Measurements from ENCODE around the gene OR1C1.
"Not testable (repeated sequence)": the region's sequence is repeated elsewhere in the genome, so short reads cannot be mapped to it uniquely, and the experiment has no call there.

Gene OR1C1

GRCh38 chr1:247721222-247721621 is 39.1 kb downstream of the OR1C1 start:
- Histone ChIP-seq H3K27ac (no peak overlapping the region), H3K4me3 (no peak overlapping the region), H3K36me3 (no peaks in the 10 kb centered on the region), H3K27me3 (no peaks in the 10 kb centered on the region), H3K4me1 (no peaks in the 10 kb centered on the region), H3K9me3 (peaks cover 0 to 6% (median 6%) of the 10 kb centered on the region in 3 donors)
- DNase-seq: no peak
- TF ChIP-seq CTCF (IDR thresholded peaks at IDR 0.05): no peak
- intact Hi-C loops (cut with DNase I; ENCODE audit: low total_unique reads): no loop called here

- no peaks in the 10 kb centered on the region for H3K4me1 ChIP-seq
- DNase-seq: no peak
- H3K36me3 ChIP-seq: no peaks in the 10 kb centered on the region
Measured at GRCh38 chr1:247716546-247716945, 43.8 kb downstream of the OR1C1 start, which contains the start of gene OR6F1. Gene OR6F1 (minus strand): TSS chr1:247716646. CDS start chr1:247712755, 3,891 bp downstream.

GRCh38 chr1:247713753-247714152 is 46.6 kb downstream of the OR1C1 start:
- no peaks in the 10 kb centered on the region for H3K4me1 ChIP-seq
- intact Hi-C loops (cut with DNase I; ENCODE audit: low total_unique reads): no loop called here
- no peaks in the 10 kb centered on the region for H3K36me3 ChIP-seq
- H3K4me3 ChIP-seq: no peak overlapping the region
- no peak for DNase-seq
- H3K27me3 ChIP-seq: no peaks in the 10 kb centered on the region
- H3K9me3 ChIP-seq: no peaks in the 10 kb centered on the region
- H3K27ac ChIP-seq: no peak overlapping the region
- TF ChIP-seq CTCF (IDR thresholded peaks at IDR 0.05): no peak

More at GRCh38 chr1:247716546-247716945, 43.8 kb downstream of the OR1C1 start, which contains the start of gene OR6F1:
- no peak within 1 kb of the TSS for H3K27ac ChIP-seq
- no peak for TF ChIP-seq CTCF (IDR thresholded peaks at IDR 0.05)
- peaks cover 0 to 6% (median 6%) of the 10 kb centered on the region in 3 donors for H3K9me3 ChIP-seq
- intact Hi-C loops (cut with DNase I; ENCODE audit: low total_unique reads): no loop called here
- no peak within 1 kb of the TSS for H3K4me3 ChIP-seq
- no peaks in the 10 kb centered on the region for H3K27me3 ChIP-seq

GRCh38 chr1:247710681-247711080 is 49.7 kb downstream of the OR1C1 start:
- H3K9me3 ChIP-seq; DNase-seq; intact Hi-C loops (cut with DNase I; ENCODE audit: low total_unique reads); H3K4me3 ChIP-seq; H3K36me3 ChIP-seq; H3K4me1 ChIP-seq; H3K27ac ChIP-seq; H3K27me3 ChIP-seq: not testable (repeated sequence)
